Testis (tissue), 2 donors: ENCODE measurements around the gene HOOK2.

Experiments used
- CTCF ChIP-seq, 3 experiments: fragments of 450-650 bp in 2 of 3; fragments of 200-600 bp in 1 of 3; sonication (generic) in 1 of 3; IDR thresholded peaks; one replicate each; pipeline ENCODE4 v1.5.1; 2016 to 2019; ENCODE audit warnings: antibody characterized with exemption in 3 of 3, mild to moderate bottlenecking in 2 of 3, moderate library complexity in 1 of 3
- POLR2A ChIP-seq: fragments of 450-650 bp; IDR thresholded peaks from one replicate; pipeline ENCODE4 v1.6.1; 2017; ENCODE audit warnings: antibody characterized with exemption, mild to moderate bottlenecking, moderate library complexity

DNA sequence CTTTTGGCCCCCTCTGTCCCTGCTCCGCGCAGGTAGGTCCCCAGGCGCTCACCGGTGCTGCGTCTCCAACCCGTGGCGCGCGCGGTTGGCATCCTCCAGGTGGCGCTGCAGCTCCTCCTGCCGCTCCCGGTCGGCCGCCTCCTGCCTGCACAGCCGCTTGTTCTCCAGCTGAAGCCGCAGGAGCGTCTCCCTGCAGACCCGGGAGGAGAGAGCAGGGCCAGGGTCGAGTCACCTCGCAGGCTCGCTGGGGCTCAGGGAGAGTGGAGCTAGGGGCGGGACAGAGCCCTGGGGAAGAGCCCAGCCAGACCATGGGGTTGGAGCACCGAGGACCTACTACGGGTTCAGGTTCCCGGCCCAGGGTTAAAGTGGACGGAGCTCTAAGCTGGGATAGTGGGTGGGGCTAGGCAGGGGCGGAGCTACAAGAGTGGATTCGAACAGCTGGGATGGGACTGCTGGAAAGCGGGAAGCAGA is 9.3 kb downstream of the HOOK2 start:
- TF ChIP-seq POLR2A (no peak), CTCF (IDR thresholded peaks at IDR 0.05) (peak; percentile 63 to 79 (median 67))
